Heart right ventricle (tissue), 16 donors: ENCODE measurements around the gene COQ8A. TPM values are rescaled to one million over a fixed set of nuclear protein-coding genes. Genes with fewer than 3 reads are reported as not detected.
A peak's percentile ranks its signal among the peaks of the same experiment; 100 is the strongest.

Experiments used
- ATAC-seq, 8 donors: fragments of 200-7000 bp; cut with Tn5 transposase; one replicate each; pipeline ENCODE4 v1.9.1; 2020; ENCODE audit warnings: mild to moderate bottlenecking in 8 of 8, moderate library complexity in 8 of 8, moderate number of reproducible peaks in 1 of 8
- DNase-seq, 2 donors: peaks; one replicate each; pipeline ENCODE4 v3.0.0-alpha.2; 2020
- H3K27ac ChIP-seq, 10 donors: fragments of 200-600 bp; sonication (generic) in 2 of 10; one replicate each; pipeline versions ENCODE4 v1.5.0 to v1.8.0; 2020 to 2022; ENCODE audit warnings: mild to moderate bottlenecking in 3 of 10
- H3K27me3 ChIP-seq, 7 donors: fragments of 200-600 bp; one replicate each; pipeline ENCODE4 v1.8.0; 2021 to 2022; ENCODE audit warnings: mild to moderate bottlenecking in 2 of 7
- H3K36me3 ChIP-seq, 9 donors: fragments of 200-600 bp; sonication (generic) in 1 of 9; one replicate each; pipeline versions ENCODE4 v1.5.0 to v1.8.0; 2020 to 2022; ENCODE audit warnings: mild to moderate bottlenecking in 2 of 9
- H3K4me1 ChIP-seq, 9 donors: fragments of 200-600 bp; sonication (generic) in 1 of 9; one replicate each; pipeline versions ENCODE4 v1.5.0 to v1.8.0; 2020 to 2022; ENCODE audit warnings: mild to moderate bottlenecking in 4 of 9
- H3K4me3 ChIP-seq, 10 donors: fragments of 200-600 bp; sonication (generic) in 2 of 10; one replicate each; pipeline versions ENCODE4 v1.5.0 to v1.8.0; 2020 to 2022; ENCODE audit warnings: mild to moderate bottlenecking in 7 of 10, moderate library complexity in 2 of 10
- H3K9me3 ChIP-seq, 11 donors: fragments of 200-600 bp in 10 of 11; sonication (generic) in 2 of 11; one replicate each; pipeline versions ENCODE4 v1.5.0 to v1.8.0; 2013 to 2022; ENCODE audit warnings: mild to moderate bottlenecking in 2 of 11, control low read depth in 1 of 11, moderate library complexity in 1 of 11
- CTCF ChIP-seq, 9 donors: fragments of 200-600 bp; sonication (generic) in 2 of 9; IDR thresholded peaks; one replicate each; pipeline versions ENCODE4 v1.5.0 to v1.8.0; 2021 to 2022; ENCODE audit warnings: antibody characterized with exemption in 9 of 9, mild to moderate bottlenecking in 5 of 9, moderate library complexity in 1 of 9
- WGBS, 2 donors: extraction: QIAGEN DNeasy Blood & Tissue Kit; methylation state at CpG; one replicate each; pipeline ENCODE4 v1.1.7; 2013; ENCODE audit warnings: inconsistent platforms in 1 of 2; 5-methylcytosine and 5-hydroxymethylcytosine counted together
- intact Hi-C, 10 donors: fragments of 100-400 bp; cut with DNase I; formaldehyde crosslinking; loops; one replicate each; pipeline versions ENCODE4 v1.11.1 to v1.14.2; 2022
- polyA plus RNA-seq, 2 donors: library from polyadenylated mRNA; stranded (reverse); fragments of 200-250 nt; gene quantifications; one replicate each; pipeline ENCODE4 v1.2.3, GENCODE V29; 2013
- total RNA-seq, 10 donors: library from RNA; stranded (reverse); fragmentation: NEBNext Ultra II Directional in 3 of 10; extraction: Animal tissue kit (Norgen Biotek cat#: 25700) in 3 of 10; gene quantifications; one replicate each; pipeline versions ENCODE4 v1.2.1 to v1.2.4, GENCODE V29; 2021 to 2023
- donor health status: Arrhythmogenic right ventricular cardiomyopathy.
- donor health status: ischemic (EF 13 %, LVEDD 7.1; RV severe dilation, severe dysfunction).
- donor health status: healthy with polysubstance abuse.
- donor health status: DM: no; HTN: yes; CAD: no.
- donor health status: DM: no; HTN: no; CAD: no.
- donor health status: ischemic (EF 25% LVEDD 6.9; RV normal size, moderate dysfunction).
- donor health status: ischemic (EF 25% LVEDD 5.7; RV mildly dilated, moderate dysfunction).
- donor health status: healthy.
- donor health status: DM: yes; HTN: yes; CAD: no.
- donor health status: Ischemic cardiomyopathy.
- donor health status: ischemic (EF 35%, LVEDD 5.7; RV mildly dilated, moderate dysfunction).
- donor health status: nonischemic (EF 11% LVEDD 7.7; RV severe dilation, severe dysfunction).
- donor health status: DM: yes; HTN: yes; CAD: no.
- donor health status: PGD.
- donor health status: ischemic (EF 29% LVEDD 5.4; RV normal size, mild dysfunction).
- donor health status: nonischemic (EF 23%, LVEDD 6.1; RV moderate dilation, normal function).

Gene COQ8A
- total and polyA plus RNA-seq, 12 donors: 136 to 495 (median 253) TPM

- WGBS, 2 donors: 59 to 72% methylated on average over 26 of the region's 26 CpGs
- ATAC-seq: peak; percentile 5 to 62 (median 30)
- Histone ChIP-seq H3K9me3 (no peaks in the 10 kb centered on the region), H3K4me1 (peaks cover 3 to 76% (median 44%) of the 10 kb centered on the region in 9 donors), H3K36me3 (peaks cover 0 to 55% (median 11%) of the 10 kb centered on the region in 9 donors), H3K27me3 (no peaks in the 10 kb centered on the region), H3K27ac (peak overlapping the region; percentile 71 to 97 (median 92)), H3K4me3 (no peak overlapping the region)
- intact Hi-C loops: no loop called here
- TF ChIP-seq CTCF (IDR thresholded peaks at IDR 0.05): no peak
- DNase-seq: peak; percentile 59 to 78
Measured at GRCh38 chr1:226980565-226981385, 40.7 kb downstream of the COQ8A start.

GRCh38 chr1:226981386-226981817 is 41.3 kb downstream of the COQ8A start:
- no peak overlapping the region for H3K4me3 ChIP-seq
- DNase-seq (no peak), ATAC-seq (no peak)
- 73 to 83% methylated on average over 12 of the region's 12 CpGs for WGBS, 2 donors
- no peaks in the 10 kb centered on the region for H3K27me3 ChIP-seq
- H3K36me3 ChIP-seq: peaks cover 0 to 61% (median 11%) of the 10 kb centered on the region in 9 donors
- peak overlapping the region; percentile 71 to 97 (median 92) for H3K27ac ChIP-seq
- no peak for TF ChIP-seq CTCF (IDR thresholded peaks at IDR 0.05)
- peaks cover 3 to 79% (median 46%) of the 10 kb centered on the region in 9 donors for H3K4me1 ChIP-seq
- H3K9me3 ChIP-seq: no peaks in the 10 kb centered on the region
- intact Hi-C loops: no loop called here

- no peak for TF ChIP-seq CTCF (IDR thresholded peaks at IDR 0.05)
- Histone ChIP-seq H3K9me3 (no peaks in the 10 kb centered on the region), H3K4me3 (no peak overlapping the region), H3K27me3 (no peaks in the 10 kb centered on the region), H3K36me3 (peaks cover 0 to 65% (median 11%) of the 10 kb centered on the region in 9 donors), H3K27ac (peak overlapping the region in 8 of 10 donors; percentile 71 to 97 (median 92)), H3K4me1 (peaks cover 3 to 79% (median 50%) of the 10 kb centered on the region in 9 donors)
- 90 to 91% methylated on average over 18 of the region's 18 CpGs for WGBS, 2 donors
- ATAC-seq (no peak), DNase-seq (no peak)
- intact Hi-C loops: no loop called here
Measured at GRCh38 chr1:226981838-226982237, 41.7 kb downstream of the COQ8A start.

- no peak for ATAC-seq
- H3K4me3 ChIP-seq: no peak overlapping the region
- no peaks in the 10 kb centered on the region for H3K27me3 ChIP-seq
- H3K4me1 ChIP-seq: peaks cover 8 to 80% (median 50%) of the 10 kb centered on the region in 9 donors
- H3K27ac ChIP-seq: peak overlapping the region in 5 of 10 donors; percentile 47 to 86 (median 75)
- DNase-seq: no peak
- 93 to 94% methylated on average over 31 of the region's 31 CpGs for WGBS, 2 donors
- no peak for TF ChIP-seq CTCF (IDR thresholded peaks at IDR 0.05)
- H3K36me3 ChIP-seq: peaks cover 0 to 73% (median 11%) of the 10 kb centered on the region in 9 donors
- intact Hi-C loops: no loop called here
- H3K9me3 ChIP-seq: no peaks in the 10 kb centered on the region
Measured at GRCh38 chr1:226982451-226983177, 42.5 kb downstream of the COQ8A start.
